GM12878 (cell line): ENCODE results near the gene CFDP1. TPM values are rescaled to one million over a fixed set of nuclear protein-coding genes. Genes with fewer than 3 reads are reported as not detected.

Experiments used
- ATAC-seq: fragments of 200-7000 bp; cut with Tn5 transposase; 3 replicates; pipeline ENCODE4 v1.9.1; 2020; ENCODE audit warnings: mild to moderate bottlenecking, moderate library complexity
- BruUV-seq: library from RNA; stranded (reverse); fragments of 400-500 nt; replicated peaks from 2 replicates; lab custom pipeline; 2021; lab: Mats Ljungman, UMichigan
- CTCF ChIA-PET: fragments of 300-600 bp; sonication (Branson Sonifier 250); formaldehyde crosslinking; extraction: SDS; loops from one replicate; lab custom pipeline; 2021; ENCODE audit warnings: inconsistent platforms; lab: Yijun Ruan, JAX
- POLR2A ChIA-PET: fragments of 350-600 bp; formaldehyde crosslinking; extraction: SDS; loops from one replicate; lab custom pipeline; 2021; ENCODE audit warnings: inconsistent platforms; lab: Charles Lee
- RAD21 ChIA-PET: fragments of 300-600 bp; sonication (Branson Sonifier 250); formaldehyde crosslinking; loops from one replicate; lab custom pipeline; 2023; ENCODE audit warnings: antibody characterized with exemption; ENCODE audit not compliant: unreplicated experiment; lab: Charles Lee
- SMC1A ChIA-PET: fragments of 300-600 bp; sonication (Branson Sonifier 250); formaldehyde crosslinking; loops from one replicate; lab custom pipeline; 2023; ENCODE audit not compliant: unreplicated experiment, uncharacterized antibody; lab: Charles Lee
- DNase-seq: peaks from one replicate; pipeline ENCODE4 v3.0.0-alpha.2; 2011; ENCODE audit warnings: low read depth, low spot score
- FAIRE-seq: peaks from 3 replicates; lab custom pipeline; 2011; peaks lifted over from hg19 to GRCh38; lab: Jason Lieb, UNC
- H2AFZ ChIP-seq: 2 replicates; pipeline ENCODE4 v1.6.0; 2011; ENCODE audit warnings: low read depth, low read length, control low read depth; ENCODE audit not compliant: control insufficient read depth
- H3K27ac ChIP-seq: 2 replicates; pipeline ENCODE4 v1.5.1; 2011; ENCODE audit warnings: control low read depth; ENCODE audit not compliant: control insufficient read depth, insufficient read depth
- H3K27me3 ChIP-seq, 2 experiments: replicated peaks in 1 of 2; 2 replicates each; pipeline versions ENCODE4 v1.6.0 to v1.6.1; 2011; ENCODE audit warnings: low read length in 1 of 2; ENCODE audit not compliant: control insufficient read depth in 2 of 2, insufficient read depth in 2 of 2
- H3K36me3 ChIP-seq, 2 experiments: 2 replicates each; pipeline ENCODE4 v1.5.1; 2011; ENCODE audit warnings: low read length in 1 of 2; ENCODE audit not compliant: control insufficient read depth in 2 of 2, insufficient read depth in 2 of 2
- H3K4me1 ChIP-seq: 2 replicates; pipeline ENCODE4 v1.6.1; 2011; ENCODE audit warnings: mild to moderate bottlenecking, low read length, moderate library complexity, mixed read lengths; ENCODE audit not compliant: control insufficient read depth, insufficient read depth
- H3K4me2 ChIP-seq: 2 replicates; pipeline ENCODE4 v1.6.0; 2011; ENCODE audit warnings: control low read depth; ENCODE audit not compliant: control insufficient read depth, insufficient read depth
- H3K4me3 ChIP-seq: fragments of 200-600 bp; sonication (generic); 2 replicates; pipeline ENCODE4 v1.5.1; 2016
- H3K79me2 ChIP-seq: 2 replicates; pipeline ENCODE4 v1.6.0; 2011; ENCODE audit warnings: low read length; ENCODE audit not compliant: control insufficient read depth, insufficient read depth
- H3K9ac ChIP-seq: 2 replicates; pipeline ENCODE4 v1.8.0; 2011; ENCODE audit warnings: low read length, control low read depth, mixed read lengths; ENCODE audit not compliant: control insufficient read depth, insufficient read depth
- H3K9me3 ChIP-seq: replicated peaks from 3 replicates; pipeline ENCODE4 v1.5.1; 2011; ENCODE audit warnings: mild to moderate bottlenecking, low read length; ENCODE audit not compliant: control insufficient read depth, insufficient read depth
- H4K20me1 ChIP-seq: 2 replicates; pipeline ENCODE4 v1.6.0; 2011; ENCODE audit not compliant: control insufficient read depth, insufficient read depth
- CUX1 ChIP-seq: IDR thresholded peaks from 2 replicates; pipeline ENCODE4 v1.6.1; 2012; ENCODE audit warnings: improper control_type of control experiment, low read depth, low read length; ENCODE audit not compliant: insufficient replicate concordance
- ETV6 ChIP-seq, 2 experiments: fragments of 450-650 bp in 1 of 2; IDR thresholded peaks in 1 of 2; conservative IDR thresholded peaks in 1 of 2; 2 replicates each; pipeline ENCODE4 v1.6.1; 2014; ENCODE audit warnings: antibody characterized with exemption in 1 of 2, borderline replicate concordance in 1 of 2, low read depth in 1 of 2, mild to moderate bottlenecking in 1 of 2, moderate library complexity in 1 of 2
- NR2C1 ChIP-seq: fragments of 450-650 bp; IDR thresholded peaks from 2 replicates; pipeline ENCODE4 v1.6.1; 2017; ENCODE audit warnings: antibody characterized with exemption, mild to moderate bottlenecking, moderate library complexity
- ZBED1 ChIP-seq: IDR thresholded peaks from 2 replicates; pipeline ENCODE4 v1.6.1; 2016; ENCODE audit warnings: borderline replicate concordance
- ZBTB11 ChIP-seq: fragments of 450-650 bp; formaldehyde crosslinking; IDR thresholded peaks from 2 replicates; pipeline ENCODE4 v1.5.0; 2022; ENCODE audit warnings: mild to moderate bottlenecking, missing genetic modification characterization
- WGBS: methylation state at CpG from one replicate; pipeline ENCODE4 v1.1.6; 2016; ENCODE audit warnings: low lambda C conversion rate; ENCODE audit not compliant: insufficient replicate concordance, insufficient coverage; ENCODE audit errors: missing lambda C conversion rate; 5-methylcytosine and 5-hydroxymethylcytosine counted together
- in situ Hi-C: fragments of 300-500 bp; cut with MboI; formaldehyde crosslinking; loops from 9 replicates; pipeline ENCODE4 v1.14.3; 2018; ENCODE audit warnings: mixed read lengths
- intact Hi-C: fragments of 100-400 bp; cut with micrococcal nuclease; formaldehyde crosslinking; loops from one replicate; pipeline ENCODE4 v1.14.2; 2022; ENCODE audit not compliant: unreplicated experiment
- polyA plus RNA-seq, 11 experiments: library from polyadenylated mRNA; depleted of rRNA in 4 of 11; unstranded in 6 of 11; stranded (reverse) in 5 of 11; fragments of >200 nt; fragmentation: Nextera tagmentation in 4 of 11; fragmentation: Illumina TruSeq in 1 of 11; extraction: Ambion mirVana in 4 of 11; extraction: Trizol in 1 of 11; gene quantifications; 1 replicate in 1 of 11; 2 replicates in 10 of 11; pipeline versions ENCODE4 v1.2.1 to v1.2.3, GENCODE V29; 2011 to 2016; ENCODE audit warnings: inconsistent platforms in 2 of 11, missing spikeins in 2 of 11, low read depth in 1 of 11
- total RNA-seq, 4 experiments: library from RNA; depleted of rRNA in 3 of 4; stranded (reverse); fragments of >200 nt in 3 of 4; fragmentation: Illumina TruSeq in 1 of 4; extraction: Trizol in 1 of 4; gene quantifications; 2 replicates each; pipeline versions ENCODE4 v1.2.1 to v1.2.3, GENCODE V29; 2013 to 2021
- TF ChIP-seq, protein P1 (sequence below): fragments of 450-650 bp; IDR thresholded peaks from 2 replicates; pipeline ENCODE4 v1.6.1; 2017; ENCODE audit warnings: mild to moderate bottlenecking
- TF ChIP-seq, protein P2 (sequence below): IDR thresholded peaks from 2 replicates; pipeline ENCODE4 v1.6.1; 2011; ENCODE audit warnings: low read depth, mild to moderate bottlenecking, low read length, moderate library complexity, borderline replicate concordance; ENCODE audit errors: extremely low read depth

Gene CFDP1
- total and polyA plus RNA-seq, 10 of the 15 experiments (the other 5 are each of a cell fraction or from before 2014, with no cell fraction given) = 22.3 to 64.8 (median 36.7) TPM

DNA sequence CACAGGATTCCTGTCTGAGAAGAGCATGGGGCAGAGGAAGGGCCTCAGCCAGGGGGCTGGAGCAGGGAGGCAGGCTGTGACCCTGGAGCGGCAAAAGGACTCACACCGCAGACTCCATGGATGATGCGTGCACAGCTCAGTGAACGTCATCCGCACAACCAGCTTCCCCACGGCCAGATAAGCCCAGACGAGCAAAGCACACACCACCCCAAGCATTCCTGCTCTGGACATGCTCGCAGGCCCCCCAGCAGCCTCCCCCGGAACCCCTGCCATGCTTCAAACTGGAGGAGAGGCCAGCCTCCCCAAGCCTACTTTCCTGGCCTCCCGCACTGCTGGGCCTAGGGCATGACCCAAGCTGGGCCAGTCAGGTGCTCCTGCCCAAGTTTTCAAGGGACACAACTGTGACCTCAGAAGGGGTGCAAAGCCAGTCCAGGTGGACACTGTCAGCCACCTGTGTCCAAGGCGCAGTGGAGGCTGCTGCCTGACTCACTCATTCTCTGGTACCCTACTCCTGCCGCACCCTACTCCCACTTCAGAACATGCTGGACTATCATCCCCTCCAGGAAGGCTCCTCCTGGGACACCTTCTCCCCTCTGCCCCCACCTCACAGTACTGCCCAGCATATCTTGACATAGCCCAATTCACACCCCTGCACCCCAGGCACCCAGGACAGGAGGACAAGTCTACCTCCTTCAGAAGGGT, 186.6 kb downstream of the CFDP1 start:
- in situ Hi-C loops = no loop called here
- no peak for TF ChIP-seq ZBED1
- TF ChIP-seq, protein P1, sequence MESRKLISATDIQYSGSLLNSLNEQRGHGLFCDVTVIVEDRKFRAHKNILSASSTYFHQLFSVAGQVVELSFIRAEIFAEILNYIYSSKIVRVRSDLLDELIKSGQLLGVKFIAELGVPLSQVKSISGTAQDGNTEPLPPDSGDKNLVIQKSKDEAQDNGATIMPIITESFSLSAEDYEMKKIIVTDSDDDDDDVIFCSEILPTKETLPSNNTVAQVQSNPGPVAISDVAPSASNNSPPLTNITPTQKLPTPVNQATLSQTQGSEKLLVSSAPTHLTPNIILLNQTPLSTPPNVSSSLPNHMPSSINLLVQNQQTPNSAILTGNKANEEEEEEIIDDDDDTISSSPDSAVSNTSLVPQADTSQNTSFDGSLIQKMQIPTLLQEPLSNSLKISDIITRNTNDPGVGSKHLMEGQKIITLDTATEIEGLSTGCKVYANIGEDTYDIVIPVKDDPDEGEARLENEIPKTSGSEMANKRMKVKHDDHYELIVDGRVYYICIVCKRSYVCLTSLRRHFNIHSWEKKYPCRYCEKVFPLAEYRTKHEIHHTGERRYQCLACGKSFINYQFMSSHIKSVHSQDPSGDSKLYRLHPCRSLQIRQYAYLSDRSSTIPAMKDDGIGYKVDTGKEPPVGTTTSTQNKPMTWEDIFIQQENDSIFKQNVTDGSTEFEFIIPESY = no peak
- no peak for TF ChIP-seq ETV6 (conservative IDR thresholded peaks at IDR 0.05 in 1 of 2, IDR thresholded peaks at IDR 0.05 in 1 of 2; ENCODE audit: borderline replicate concordance in 1 of 2, low read depth in 1 of 2)
- no peak for TF ChIP-seq CUX1
- no peak for TF ChIP-seq NR2C1
- TF ChIP-seq ZBTB11 (CRISPR knock-in tag) = no peak
- TF ChIP-seq, protein P2, sequence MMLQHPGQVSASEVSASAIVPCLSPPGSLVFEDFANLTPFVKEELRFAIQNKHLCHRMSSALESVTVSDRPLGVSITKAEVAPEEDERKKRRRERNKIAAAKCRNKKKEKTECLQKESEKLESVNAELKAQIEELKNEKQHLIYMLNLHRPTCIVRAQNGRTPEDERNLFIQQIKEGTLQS = no peak

More for the DNA sequence above, 186.6 kb downstream of the CFDP1 start:
- ATAC-seq (no peak), DNase-seq (no peak), FAIRE-seq (no peak)
- peaks cover 10% of the 10 kb centered on the region for H4K20me1 ChIP-seq
- ChIA-PET POLR2A (interaction anchor here (1.5 kb wide), 1 partner anchor 133 kb away, joined by 13 read pairs; no protein-coding TSS in a partner anchor), RAD21 (interaction anchor here (1.1 to 2.5 kb wide), 3 partner anchors 10 to 132 kb away, joined by 3 to 13 read pairs (median 3); no protein-coding TSS in a partner anchor), CTCF (interaction anchor here (0.6 to 1.6 kb wide), 2 partner anchors 13 to 32 kb away, joined by 3 to 6 read pairs; no protein-coding TSS in a partner anchor), SMC1A (interaction anchor here (1.4 to 2.4 kb wide), 2 partner anchors 111 to 139 kb away, joined by 4 to 9 read pairs; no protein-coding TSS in a partner anchor)
- no peak overlapping the region for H3K9ac ChIP-seq
- no peak overlapping the region for H3K27ac ChIP-seq
- H3K4me1 ChIP-seq = peaks cover 24% of the 10 kb centered on the region
- H3K36me3 ChIP-seq = no peaks in the 10 kb centered on the region
- WGBS = 82% methylated on average over 12 of the region's 12 CpGs
- no TSS peak for BruUV-seq
- H3K4me3 ChIP-seq = no peak overlapping the region
- no peaks in the 10 kb centered on the region; the same call in 1 of the 2 replicates for H3K79me2 ChIP-seq
- H3K27me3 ChIP-seq = 0 out of 4 replicates have a peak, but pooled peaks cover 0 to 4% of the 10 kb centered on the region in 2 experiments
- H2AFZ ChIP-seq = no peak overlapping the region
- intact Hi-C loops = no loop called here
- no peak overlapping the region for H3K4me2 ChIP-seq
- no peaks in the 10 kb centered on the region for H3K9me3 ChIP-seq
